ENCODE data around the gene B3GNT8. TPM values are rescaled to one million over a fixed set of nuclear protein-coding genes. Genes with fewer than 3 reads are reported as not detected.
"Not testable (repeated sequence)": the region's sequence is repeated elsewhere in the genome, so short reads cannot be mapped to it uniquely, and the experiment has no call there.

B3GNT8 gene
- total RNA-seq, 1 donor from 2014 or later, result 2.0 TPM

DNA sequence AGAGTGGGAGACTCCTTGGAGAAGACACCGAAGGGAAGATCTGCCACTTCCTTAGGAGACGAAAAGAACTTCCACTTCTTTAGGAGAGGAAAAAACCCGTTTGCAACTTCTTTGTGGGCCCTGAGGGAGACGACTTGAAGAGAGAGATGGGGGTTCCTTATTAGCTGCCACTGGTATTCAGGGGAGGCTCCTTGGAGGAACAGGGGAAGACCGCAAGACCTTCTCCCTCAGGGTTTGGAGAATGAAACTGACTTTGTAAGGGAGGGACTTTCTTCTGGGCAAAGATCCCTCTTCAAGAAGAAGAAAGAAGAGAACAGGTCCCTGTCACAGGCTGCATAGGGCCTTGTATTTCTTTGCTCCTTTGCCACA is 29.1 kb downstream of the B3GNT8 start:
- FAIRE-seq (no peak), DNase-seq (ENCODE audit: low spot score in 2 of 2) (no peak)

DNA sequence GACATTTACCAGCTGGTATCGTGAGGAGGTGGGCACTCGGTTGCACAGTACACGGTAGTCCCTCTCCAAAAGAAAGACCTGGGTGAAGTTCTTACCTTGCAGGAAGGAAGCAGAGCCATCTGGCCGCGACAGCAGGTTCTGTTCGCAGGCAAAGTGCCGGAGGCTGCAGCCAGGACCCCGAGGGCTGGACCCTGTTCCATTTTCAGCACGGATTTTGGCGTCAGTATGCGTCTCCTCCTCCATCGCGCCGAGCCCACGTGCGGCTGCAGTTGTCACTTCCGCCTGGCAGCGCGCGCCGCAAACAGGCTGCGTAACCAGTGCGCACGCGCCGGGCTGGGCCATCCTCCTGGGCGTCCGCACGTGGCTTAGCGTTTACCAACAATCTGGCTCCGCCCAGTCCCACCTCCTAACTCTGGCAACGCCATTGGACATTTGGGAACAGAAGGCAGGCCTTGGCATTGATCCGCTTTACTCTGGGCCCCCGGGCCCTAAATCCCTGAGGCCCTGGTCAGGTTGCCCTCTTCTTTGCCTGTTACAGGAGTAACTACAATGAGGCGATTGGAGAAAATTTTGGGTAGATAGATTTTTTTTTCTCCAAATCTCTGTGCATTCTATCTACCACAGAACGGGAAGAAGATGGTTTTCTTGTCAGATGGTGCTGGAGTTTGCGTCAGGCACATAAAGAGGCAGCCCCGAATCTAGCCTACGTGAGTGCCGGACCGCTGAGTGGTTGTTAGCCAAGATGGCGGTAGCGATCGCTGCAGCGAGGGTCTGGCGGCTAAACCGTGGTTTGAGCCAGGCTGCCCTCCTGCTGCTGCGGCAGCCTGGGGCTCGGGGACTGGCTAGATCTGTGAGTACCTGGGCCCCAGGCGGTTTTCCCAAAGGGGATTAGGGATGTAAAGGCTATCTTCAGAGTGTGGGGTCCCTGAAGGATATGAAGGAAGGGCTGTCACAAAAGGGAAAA is 29.8 kb downstream of the B3GNT8 start, which contains the start of the genes BCKDHA and EXOSC5:
BCKDHA (plus strand) TSS at position 733 of the 964 bp plus-strand sequence; CDS start at position 743, 10 bp downstream.
EXOSC5 (minus strand) TSS at position 274 of the 964 bp plus-strand sequence; CDS start at position 243, 31 bp downstream.
- DNase-seq (ENCODE audit: low spot score in 2 of 2) (peak; percentile 93 to 98), FAIRE-seq (peak; percentile 90)

DNA sequence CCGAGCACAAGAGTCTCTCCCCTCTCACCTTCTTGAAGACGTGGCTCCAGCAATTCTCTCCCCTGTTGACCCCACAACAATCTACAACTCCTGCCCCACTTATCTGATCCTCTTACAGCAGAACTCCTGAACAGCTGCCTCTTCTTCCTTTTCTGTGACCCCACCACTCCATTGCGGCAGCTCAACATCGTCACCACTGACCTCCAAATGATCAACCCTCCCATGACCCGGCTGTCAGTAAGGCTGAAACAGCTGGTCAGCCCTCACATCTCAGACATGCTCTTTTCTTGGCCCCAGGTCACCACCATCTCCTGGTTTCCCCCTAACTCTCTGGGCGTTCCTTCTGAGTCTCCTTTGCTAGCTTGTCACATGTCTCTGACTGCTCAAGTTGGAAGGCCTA is 31.8 kb downstream of the B3GNT8 start:
- no peak for DNase-seq (ENCODE audit: low spot score in 2 of 2)
- FAIRE-seq, result no peak

DNA sequence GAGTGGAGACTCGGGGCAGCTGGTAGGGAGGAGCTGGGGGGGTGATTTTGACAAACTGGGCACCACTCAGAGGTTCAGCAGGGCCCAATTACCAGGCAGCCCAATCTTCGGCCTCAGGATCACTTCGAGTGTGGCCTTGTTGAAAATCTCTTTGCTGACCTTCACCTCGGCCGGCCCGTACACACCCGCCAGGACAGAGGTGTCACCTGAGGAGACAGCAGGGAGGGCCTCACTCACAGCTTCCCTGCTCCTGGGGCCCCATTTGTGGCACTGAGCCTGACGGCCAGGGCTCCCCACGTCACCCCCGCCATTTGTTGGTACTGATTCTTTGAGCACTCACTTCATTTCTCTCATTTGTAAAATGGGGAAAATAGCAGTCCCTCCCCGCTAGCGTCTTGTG is 34.4 kb downstream of the B3GNT8 start:
- FAIRE-seq, result no peak
- DNase-seq (ENCODE audit: low spot score in 2 of 2), result no peak

DNA sequence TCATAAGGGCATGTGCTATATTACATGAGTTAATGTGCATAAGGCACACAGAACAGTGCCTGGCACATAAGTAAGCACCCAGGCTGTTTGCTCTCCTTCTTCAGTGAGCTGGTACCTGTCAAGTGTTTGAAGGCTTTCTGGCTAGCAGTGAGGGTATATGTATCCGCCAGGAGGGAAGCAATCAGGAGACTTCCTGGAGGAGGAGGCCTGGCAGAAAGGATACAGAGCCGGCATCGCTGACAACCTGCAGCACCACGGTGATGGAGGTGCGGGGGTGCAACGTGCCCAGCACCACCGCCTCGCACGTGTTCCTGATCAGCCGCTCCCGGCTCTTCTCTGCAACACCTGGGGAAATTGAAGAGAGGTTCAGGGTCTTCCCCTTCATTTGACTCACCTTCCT is 35.6 kb downstream of the B3GNT8 start:
- DNase-seq (ENCODE audit: low spot score in 2 of 2) (no peak), FAIRE-seq (no peak)

DNA sequence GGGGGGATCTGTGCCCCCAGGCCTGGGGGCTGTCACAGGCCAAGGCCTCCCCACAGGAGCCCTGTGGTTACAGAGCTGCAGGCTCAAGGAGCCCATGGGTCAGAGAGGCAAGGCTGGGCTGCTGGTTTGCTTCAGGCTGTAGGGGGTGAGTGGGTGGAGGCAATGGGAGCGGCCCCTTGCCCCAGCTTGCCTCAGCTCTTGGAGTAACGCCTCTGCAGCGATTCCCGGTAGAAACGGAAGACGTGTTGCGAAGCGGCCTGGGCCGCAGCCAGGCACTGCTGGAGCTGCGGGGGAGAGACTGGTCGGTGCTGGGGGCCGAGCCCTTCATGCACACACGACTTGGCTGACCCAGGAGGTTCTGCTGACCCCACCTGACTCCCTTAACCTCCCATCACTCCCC is 40.7 kb downstream of the B3GNT8 start:
- FAIRE-seq (no peak), DNase-seq (ENCODE audit: low spot score in 2 of 2) (no peak)

DNA sequence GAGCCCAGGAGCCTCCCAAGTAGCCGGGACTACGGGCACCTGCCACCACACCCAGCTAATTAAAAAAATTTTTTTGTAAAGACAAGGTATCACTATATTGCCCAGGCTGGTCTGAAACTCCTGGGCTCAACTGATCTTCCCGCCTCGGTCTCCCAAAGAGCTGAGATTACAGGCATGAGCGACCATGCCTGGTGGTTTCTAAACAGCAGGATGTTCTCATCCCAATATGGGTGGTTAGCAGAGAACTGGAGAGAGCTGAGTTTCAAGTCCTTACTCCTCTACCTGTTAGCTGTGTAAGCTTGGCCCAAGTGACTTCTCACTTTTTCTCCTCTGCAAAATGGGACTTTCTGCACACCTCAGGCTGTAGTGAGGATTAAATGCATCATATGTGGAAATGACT is 42.8 kb downstream of the B3GNT8 start:
- DNase-seq (ENCODE audit: low spot score in 2 of 2) (no peak), FAIRE-seq (no peak)

DNA sequence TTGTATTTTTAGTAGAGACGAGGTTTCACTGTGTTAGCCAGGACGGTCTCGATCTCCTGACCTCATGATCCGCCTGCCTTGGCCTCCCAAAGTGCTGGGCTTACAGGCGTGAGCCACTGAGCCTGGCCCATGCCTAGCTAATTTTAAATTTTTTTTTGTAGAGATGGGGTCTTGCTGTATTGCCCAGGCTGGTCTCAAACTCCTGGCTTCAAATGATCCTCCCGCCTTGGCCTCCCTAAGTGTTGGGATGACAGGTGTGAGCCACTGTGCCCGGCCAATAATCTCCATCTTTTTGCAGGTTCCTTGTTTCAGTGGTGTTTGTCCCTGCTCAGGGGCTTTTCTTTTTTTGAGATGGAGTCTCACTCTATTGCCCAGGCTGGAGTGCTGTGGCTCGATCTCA is 45.6 kb downstream of the B3GNT8 start:
- not testable (repeated sequence) for FAIRE-seq

DNA sequence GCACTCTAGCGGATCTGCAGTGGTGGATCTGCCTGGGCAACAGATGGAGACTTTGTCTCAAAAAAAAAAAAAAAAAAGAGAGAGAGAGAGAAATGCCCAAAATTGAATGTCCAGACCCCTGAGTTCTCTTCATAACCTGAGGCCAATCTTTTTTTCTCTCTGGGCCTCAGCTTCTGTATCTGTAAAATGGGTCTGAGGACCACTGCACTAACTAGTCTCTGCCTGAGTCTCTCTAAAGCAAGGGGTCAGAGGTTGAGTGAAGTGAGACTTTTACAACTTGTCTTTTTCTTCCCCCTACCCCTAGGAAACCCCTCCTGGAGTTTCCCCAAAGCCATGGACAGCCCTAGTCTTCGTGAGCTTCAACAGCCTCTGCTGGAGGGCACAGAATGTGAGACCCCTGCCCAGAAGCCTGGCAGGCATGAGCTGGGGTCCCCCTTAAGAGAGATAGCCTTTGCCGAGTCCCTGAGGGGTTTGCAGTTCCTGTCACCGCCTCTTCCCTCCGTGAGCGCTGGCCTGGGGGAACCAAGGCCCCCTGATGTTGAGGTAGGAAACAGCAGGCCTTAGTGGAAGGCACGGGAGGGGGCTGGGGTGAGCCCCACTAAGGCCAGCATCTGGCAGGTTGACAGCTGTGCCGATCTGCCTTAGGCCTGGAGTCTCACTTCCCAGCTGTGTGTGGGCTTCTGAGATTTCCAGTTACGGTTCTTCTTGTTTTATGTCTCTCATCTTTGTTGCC is 49.0 kb downstream of the B3GNT8 start:
- no peak for FAIRE-seq
- DNase-seq (ENCODE audit: low spot score in 2 of 2), result no peak

More for the DNA sequence above, 45.6 kb downstream of the B3GNT8 start:
- not testable (repeated sequence) for DNase-seq (ENCODE audit: low spot score in 2 of 2)

DNA sequence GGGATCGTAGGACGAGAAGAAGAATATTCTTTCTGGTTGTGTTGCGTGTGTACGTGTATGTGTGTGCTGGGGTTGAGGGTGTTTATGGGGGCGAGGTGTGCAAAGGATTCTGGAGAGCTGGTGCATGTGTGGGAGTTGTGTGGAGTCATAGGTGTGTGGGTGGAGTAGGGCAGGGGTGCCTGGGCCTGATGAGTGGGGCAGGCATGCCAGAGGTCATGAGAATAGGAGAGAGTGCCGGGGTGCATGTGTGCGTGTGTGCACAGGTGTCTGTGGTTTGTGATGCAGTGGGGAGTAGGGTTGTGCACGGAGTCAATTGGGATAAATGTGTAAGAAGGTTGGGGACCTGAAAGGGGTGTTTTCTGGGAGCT is 50.2 kb downstream of the B3GNT8 start:
- no peak for DNase-seq (ENCODE audit: low spot score in 2 of 2)
- FAIRE-seq, result no peak

DNA sequence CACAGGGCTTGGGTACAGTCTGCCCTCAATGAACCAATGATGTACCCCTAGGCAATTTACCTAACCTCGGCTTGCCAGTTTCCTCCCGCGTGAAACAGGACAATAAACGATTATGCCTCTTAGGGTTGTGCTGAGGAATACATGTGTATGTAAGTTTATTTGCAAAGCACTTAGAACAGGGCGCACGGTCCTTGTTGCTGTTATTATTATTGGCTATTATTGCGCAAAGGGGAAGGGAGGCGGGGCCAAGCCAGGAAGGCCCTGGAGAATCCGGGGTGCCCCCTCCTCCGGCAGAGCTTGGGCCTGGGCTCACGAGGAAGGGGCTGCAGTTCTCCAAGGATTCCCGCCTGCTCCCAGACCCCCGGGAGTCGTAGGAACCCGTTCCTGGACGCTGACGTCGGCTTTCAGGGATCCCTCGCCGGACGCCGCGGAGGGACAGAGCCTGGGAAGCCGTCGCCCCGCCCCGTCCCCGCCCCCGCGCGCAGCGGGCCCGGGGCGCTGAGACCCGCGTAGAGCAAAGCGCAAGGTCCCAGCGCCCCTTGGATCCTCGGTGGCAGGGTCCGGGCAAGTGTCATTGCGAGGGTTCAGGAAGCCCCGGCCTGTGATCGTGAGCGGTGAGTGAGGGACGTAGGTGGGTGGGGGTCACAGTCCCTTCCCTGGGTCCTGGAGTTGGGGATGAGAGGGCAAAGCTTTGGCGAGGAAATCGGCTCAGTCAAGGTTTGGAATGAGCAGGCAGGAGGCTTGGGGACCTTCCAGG is 50.8 kb downstream of the B3GNT8 start, which contains the start of gene TMEM91:
TMEM91 (plus strand) TSS at position 293 of the 757 bp plus-strand sequence. CDS start 1,777 bp downstream, outside the sequence.
- FAIRE-seq (no peak), DNase-seq (ENCODE audit: low spot score in 2 of 2) (no peak)

Small RNA genes within 50 kb of the gene (small RNA-seq; reads per million reads assigned to genes)
- gene RF00017, result not detected

Other genes with a start within 250 kb of the B3GNT8 start
- 0.41 TPM for gene CYP2S1, start 234.2 kb downstream of the B3GNT8 start, total RNA-seq
- gene AXL, start 208.2 kb downstream of the B3GNT8 start, total RNA-seq, result 4.9 TPM
- 51.8 TPM for gene HNRNPUL1, start 163.0 kb downstream of the B3GNT8 start, total RNA-seq
- 4.1 TPM for gene CCDC97, start 117.2 kb downstream of the B3GNT8 start, total RNA-seq
- gene TGFB1, start 73.5 kb downstream of the B3GNT8 start, total RNA-seq, result 0.41 TPM
- gene B9D2, start 63.2 kb downstream of the B3GNT8 start, total RNA-seq, result 5.3 TPM
- gene TMEM91, start 50.8 kb downstream of the B3GNT8 start, total RNA-seq, result 6.5 TPM
- gene EXOSC5, start 30.0 kb downstream of the B3GNT8 start, total RNA-seq, result 14.7 TPM
- gene BCKDHA, start 29.6 kb downstream of the B3GNT8 start, total RNA-seq, result 28.1 TPM
- 15.5 TPM for gene DMAC2, start 12.5 kb upstream of the B3GNT8 start, total RNA-seq
- gene ERICH4, start 15.8 kb upstream of the B3GNT8 start, total RNA-seq, result not detected
- gene CEACAM21, start 148.8 kb upstream of the B3GNT8 start, total RNA-seq, result 1.2 TPM
- not detected for gene CEACAM4, start 199.7 kb upstream of the B3GNT8 start, total RNA-seq